Measurements from ENCODE around the gene AMACR.
A peak's percentile ranks its signal among the peaks of the same experiment; 100 is the strongest.

The AMACR gene

DNA sequence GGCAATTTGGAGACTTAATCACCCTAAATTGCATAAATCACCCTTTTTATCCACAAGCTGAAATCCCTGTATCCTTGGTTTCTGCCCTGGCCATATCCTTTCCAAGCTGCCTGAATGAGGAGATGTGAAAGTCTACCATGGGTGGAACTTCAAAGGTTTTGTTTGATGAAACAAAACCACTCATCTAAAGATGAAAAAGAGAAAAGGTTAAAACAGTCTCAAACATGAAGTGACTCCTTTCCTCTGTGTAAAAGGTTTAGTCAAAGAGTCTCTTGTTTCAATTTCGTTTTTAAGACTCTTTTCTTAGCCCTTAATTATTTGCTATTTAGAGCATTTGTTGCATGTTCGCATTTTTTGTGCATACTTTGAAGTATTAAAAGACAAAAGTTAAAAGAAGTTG, 34.6 kb downstream of the AMACR start:
- TF ChIP-seq, protein P1, sequence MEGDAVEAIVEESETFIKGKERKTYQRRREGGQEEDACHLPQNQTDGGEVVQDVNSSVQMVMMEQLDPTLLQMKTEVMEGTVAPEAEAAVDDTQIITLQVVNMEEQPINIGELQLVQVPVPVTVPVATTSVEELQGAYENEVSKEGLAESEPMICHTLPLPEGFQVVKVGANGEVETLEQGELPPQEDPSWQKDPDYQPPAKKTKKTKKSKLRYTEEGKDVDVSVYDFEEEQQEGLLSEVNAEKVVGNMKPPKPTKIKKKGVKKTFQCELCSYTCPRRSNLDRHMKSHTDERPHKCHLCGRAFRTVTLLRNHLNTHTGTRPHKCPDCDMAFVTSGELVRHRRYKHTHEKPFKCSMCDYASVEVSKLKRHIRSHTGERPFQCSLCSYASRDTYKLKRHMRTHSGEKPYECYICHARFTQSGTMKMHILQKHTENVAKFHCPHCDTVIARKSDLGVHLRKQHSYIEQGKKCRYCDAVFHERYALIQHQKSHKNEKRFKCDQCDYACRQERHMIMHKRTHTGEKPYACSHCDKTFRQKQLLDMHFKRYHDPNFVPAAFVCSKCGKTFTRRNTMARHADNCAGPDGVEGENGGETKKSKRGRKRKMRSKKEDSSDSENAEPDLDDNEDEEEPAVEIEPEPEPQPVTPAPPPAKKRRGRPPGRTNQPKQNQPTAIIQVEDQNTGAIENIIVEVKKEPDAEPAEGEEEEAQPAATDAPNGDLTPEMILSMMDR (IDR thresholded peaks at IDR 0.05) = no peak
- no peak overlapping the region for H3K27ac ChIP-seq
- no peak for DNase-seq (ENCODE audit: low spot score)
- no peak overlapping the region for H3K4me3 ChIP-seq

- Histone ChIP-seq H3K4me3 (no peak overlapping the region), H3K27ac (no peak overlapping the region)
- TF ChIP-seq, protein P1 (IDR thresholded peaks at IDR 0.05) = peak; percentile 61
- no peak for DNase-seq (ENCODE audit: low spot score)
These were observed 38.0 kb downstream of the AMACR start for GRCh38 chr5:33969572-33970452.

DNA sequence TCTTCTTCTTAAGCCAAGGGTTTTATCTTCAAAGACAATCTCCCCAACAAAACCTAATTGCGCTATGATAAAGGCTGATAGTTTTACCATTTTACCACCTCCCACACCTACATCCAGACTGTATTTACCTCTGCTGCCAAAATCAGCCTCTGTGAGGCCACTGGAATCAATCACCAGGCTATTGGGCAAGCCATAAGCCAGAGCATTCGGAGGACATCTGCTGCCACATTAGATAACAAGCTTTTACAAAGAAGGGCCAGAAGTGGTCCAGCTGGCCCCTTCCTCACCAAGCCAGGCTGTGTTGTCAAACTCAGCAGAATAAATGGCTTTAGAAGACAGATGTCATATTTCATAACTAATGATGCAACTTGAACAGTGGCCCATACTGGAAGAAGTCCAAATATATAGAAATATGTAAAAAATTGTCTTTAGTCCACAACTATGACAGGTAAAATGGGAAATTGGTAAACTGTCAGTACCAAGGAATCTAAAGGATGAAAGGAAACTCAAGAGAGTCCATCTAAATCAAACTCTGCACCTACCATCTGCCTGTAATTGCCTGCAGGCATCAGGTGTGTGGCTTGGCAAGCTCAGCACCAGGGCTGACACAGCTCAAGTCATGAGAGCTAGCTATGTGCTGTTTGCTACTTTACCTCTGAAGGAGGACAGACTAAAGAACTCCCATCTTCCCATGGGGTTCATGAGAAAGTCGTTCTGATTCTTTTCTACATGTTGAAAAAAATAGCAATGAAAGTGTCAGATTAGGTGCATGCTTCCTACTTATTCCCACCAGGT, 39.4 kb downstream of the AMACR start:
- TF ChIP-seq, protein P1 (IDR thresholded peaks at IDR 0.05) = no peak
- no peak for DNase-seq (ENCODE audit: low spot score)
- no peak overlapping the region for H3K4me3 ChIP-seq
- H3K27ac ChIP-seq = no peak overlapping the region

GRCh38 chr5:33966805-33967204, 41.0 kb downstream of the AMACR start:
- no peak for DNase-seq (ENCODE audit: low spot score)
- H3K4me3 ChIP-seq = no peak overlapping the region
- H3K27ac ChIP-seq = no peak overlapping the region
- TF ChIP-seq, protein P1 (IDR thresholded peaks at IDR 0.05) = no peak

GRCh38 chr5:33964132-33964700, 43.6 kb downstream of the AMACR start:
- H3K4me3 ChIP-seq = no peak overlapping the region

DNA sequence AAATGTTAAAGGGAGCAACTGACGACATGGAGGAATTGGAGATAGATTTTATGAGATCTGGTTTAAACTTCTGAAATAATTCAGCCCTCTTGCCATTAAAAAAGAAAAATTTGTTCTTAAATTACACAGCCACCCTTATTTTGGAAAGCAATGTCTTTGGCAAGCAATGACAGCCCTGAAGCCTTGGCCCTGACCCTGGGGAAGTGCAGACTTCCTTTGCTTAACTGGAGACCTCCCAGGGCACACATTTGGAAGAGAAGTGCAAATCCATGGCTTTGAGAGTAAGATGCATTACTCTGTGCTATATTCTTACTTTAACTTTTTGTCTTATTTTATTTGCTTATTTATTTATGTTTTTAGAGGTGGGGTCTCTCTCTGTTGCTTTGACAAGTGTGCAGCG, 49.7 kb downstream of the AMACR start:
- Histone ChIP-seq H3K4me3 (no peak overlapping the region), H3K27ac (no peak overlapping the region)
- no peak for DNase-seq (ENCODE audit: low spot score)
- TF ChIP-seq, protein P1 (IDR thresholded peaks at IDR 0.05) = no peak

More at GRCh38 chr5:33964132-33964700, 43.6 kb downstream of the AMACR start:
- no peak overlapping the region for H3K27ac ChIP-seq
- no peak for DNase-seq (ENCODE audit: low spot score)
- TF ChIP-seq, protein P1 (IDR thresholded peaks at IDR 0.05) = no peak

All from coronary artery (tissue), 2 donors.